GM12891 (cell line): Measurements from ENCODE around the gene CRTAP.
"Not testable (repeated sequence)": the region's sequence is repeated elsewhere in the genome, so short reads cannot be mapped to it uniquely, and the experiment has no call there.

Experiments
- DNase-seq: peaks from one replicate; pipeline ENCODE4 v3.0.0; 2011; ENCODE audit warnings: low spot score; ENCODE audit not compliant: insufficient read length
- FAIRE-seq: peaks from 2 replicates; lab custom pipeline; 2011; peaks lifted over from hg19 to GRCh38; lab: Jason Lieb, UNC
- PAX5 ChIP-seq: IDR thresholded peaks from 2 replicates; pipeline ENCODE4 v1.6.1; 2011; ENCODE audit warnings: low read length, moderate library complexity, mild to moderate bottlenecking; ENCODE audit not compliant: insufficient read depth, severe bottlenecking
- POLR2A ChIP-seq: IDR thresholded peaks from 2 replicates; pipeline ENCODE4 v1.6.1; 2011; ENCODE audit warnings: low read depth, low read length, control low read depth
- POLR2AphosphoS5 ChIP-seq: IDR thresholded peaks from 2 replicates; pipeline ENCODE4 v1.6.1; 2011; ENCODE audit warnings: low read depth, low read length, control low read depth
- POU2F2 ChIP-seq: IDR thresholded peaks from 2 replicates; pipeline ENCODE4 v1.6.1; 2011; ENCODE audit warnings: low read depth, mild to moderate bottlenecking, control low read depth, low read length, moderate library complexity
- SPI1 ChIP-seq: IDR thresholded peaks from 2 replicates; pipeline ENCODE4 v1.6.1; 2011; ENCODE audit warnings: low read depth, low read length, control low read depth
- TAF1 ChIP-seq: IDR thresholded peaks from 2 replicates; pipeline ENCODE4 v1.6.1; 2011; ENCODE audit warnings: low read depth, low read length, control low read depth

Gene CRTAP

DNA sequence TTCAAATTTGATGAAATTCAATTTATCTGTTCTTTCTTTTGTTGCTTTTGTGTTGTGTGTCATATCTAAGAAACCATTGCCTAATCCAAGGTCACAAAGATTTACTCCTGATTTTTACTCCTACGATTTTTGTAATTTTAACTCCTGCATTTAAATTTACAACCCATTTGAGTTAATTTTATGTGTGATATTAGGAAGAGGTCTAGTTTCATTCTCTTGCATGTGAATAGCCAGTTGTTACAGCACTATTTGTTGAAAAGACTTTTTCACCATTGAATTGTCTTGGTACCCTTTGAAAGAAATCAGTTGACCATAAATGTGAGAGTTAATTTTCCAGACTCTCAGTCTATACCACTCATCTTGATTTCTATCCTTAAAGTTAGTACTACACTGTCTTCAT, 23.9 kb downstream of the CRTAP start:
- TF ChIP-seq POLR2A: no peak
- no peak for TF ChIP-seq POLR2AphosphoS5
- no peak for TF ChIP-seq TAF1
- no peak for TF ChIP-seq PAX5
- TF ChIP-seq POU2F2: no peak
- no peak for TF ChIP-seq SPI1
- FAIRE-seq (no peak), DNase-seq (no peak)

DNA sequence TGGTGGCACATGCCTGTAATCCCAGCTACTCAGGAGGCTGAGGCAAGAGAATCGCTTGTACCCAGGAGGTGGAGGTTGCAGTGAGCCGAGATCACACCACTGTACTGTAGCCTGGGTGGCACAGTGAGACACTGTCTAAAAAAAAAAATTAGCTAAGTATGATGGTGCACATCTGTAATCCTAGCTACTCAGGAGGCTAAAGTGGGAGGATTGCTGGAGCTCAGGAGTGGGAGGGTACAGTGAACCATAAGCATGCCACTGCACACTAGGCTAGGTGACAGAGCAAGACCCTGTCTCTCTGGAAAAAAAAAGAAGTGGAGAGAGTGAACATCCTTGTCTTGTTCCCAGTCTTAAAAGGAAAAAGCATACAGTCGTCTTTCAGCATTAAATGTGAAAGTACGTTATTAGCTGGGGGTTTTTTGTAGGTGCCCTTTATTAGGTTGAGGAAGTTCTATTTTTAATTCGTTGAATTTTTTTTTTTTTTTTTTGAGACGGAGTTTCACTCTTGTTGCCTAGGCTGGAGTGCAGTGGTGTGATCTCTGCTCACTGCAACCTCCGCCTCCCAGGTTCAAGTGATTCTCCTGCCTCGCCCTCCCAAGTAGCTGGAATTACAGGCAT, 25.3 kb downstream of the CRTAP start:
- DNase-seq, FAIRE-seq: not testable (repeated sequence)

DNA sequence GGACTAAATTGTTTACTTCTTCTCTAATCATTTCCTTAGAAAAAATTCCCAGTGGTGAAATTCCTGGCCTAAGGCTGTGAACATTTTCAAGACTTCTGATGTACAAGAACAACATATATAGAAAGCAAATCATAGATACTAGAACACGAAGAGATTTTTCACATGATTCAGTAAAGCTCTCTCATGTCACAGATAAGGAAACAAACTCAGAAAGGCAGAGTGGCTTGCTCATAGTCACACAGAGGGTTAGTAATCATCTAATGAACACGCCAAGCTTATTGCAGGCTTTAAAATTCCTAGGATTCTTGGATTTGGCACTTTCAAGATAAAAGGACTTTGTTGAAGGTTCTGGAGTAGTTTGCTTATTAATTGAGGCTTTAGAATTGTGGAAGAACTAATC, 26.2 kb downstream of the CRTAP start:
- TF ChIP-seq POLR2A (no peak), TAF1 (no peak), PAX5 (no peak), SPI1 (no peak), POLR2AphosphoS5 (no peak), POU2F2 (no peak)
- no peak for FAIRE-seq
- no peak for DNase-seq

DNA sequence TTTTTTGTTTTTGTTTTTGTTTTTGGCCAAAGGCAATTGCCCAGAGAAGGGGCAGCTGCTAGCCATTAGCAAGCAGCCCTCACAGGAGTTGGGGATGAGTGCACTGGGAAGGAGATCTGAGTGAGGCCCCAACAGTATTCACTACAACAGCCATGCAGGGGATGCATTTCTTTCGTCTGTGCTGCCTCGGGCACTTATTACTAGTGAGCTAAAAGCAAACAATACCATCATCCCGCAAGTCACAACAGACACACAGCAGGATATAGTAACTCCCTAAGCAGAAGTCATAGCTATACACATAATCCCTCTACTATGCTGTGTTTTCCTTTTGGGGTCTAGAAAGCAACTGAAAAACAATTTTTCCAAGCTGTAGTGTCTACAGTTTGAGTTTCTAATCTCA, 27.2 kb downstream of the CRTAP start:
- FAIRE-seq (no peak), DNase-seq (no peak)
- TF ChIP-seq TAF1 (no peak), POU2F2 (no peak), POLR2A (no peak), SPI1 (no peak), PAX5 (no peak), POLR2AphosphoS5 (no peak)

DNA sequence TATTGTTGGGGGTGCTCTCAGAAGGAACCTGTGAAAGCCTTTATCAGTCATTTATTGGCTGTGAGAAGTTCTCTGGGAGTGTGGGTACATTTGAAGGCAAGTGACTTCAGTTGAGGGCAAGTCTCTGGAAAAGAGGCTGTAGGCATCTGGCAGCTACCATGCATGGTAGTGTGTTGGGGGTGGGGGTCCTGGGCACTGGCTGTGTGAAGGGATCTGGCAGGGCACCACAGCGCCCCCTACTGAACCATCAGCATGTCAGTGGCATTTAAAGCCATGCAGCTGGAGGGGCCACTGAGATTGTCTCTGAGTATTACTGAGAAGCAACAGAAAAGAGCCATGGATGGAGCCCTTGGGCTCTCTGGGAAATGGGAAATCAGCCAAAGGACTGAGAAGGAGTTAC, 30.6 kb downstream of the CRTAP start:
- no peak for TF ChIP-seq PAX5
- TF ChIP-seq POLR2AphosphoS5: no peak
- TF ChIP-seq POU2F2: no peak
- no peak for TF ChIP-seq SPI1
- TF ChIP-seq POLR2A: no peak
- TF ChIP-seq TAF1: no peak
- FAIRE-seq: no peak
- no peak for DNase-seq

DNA sequence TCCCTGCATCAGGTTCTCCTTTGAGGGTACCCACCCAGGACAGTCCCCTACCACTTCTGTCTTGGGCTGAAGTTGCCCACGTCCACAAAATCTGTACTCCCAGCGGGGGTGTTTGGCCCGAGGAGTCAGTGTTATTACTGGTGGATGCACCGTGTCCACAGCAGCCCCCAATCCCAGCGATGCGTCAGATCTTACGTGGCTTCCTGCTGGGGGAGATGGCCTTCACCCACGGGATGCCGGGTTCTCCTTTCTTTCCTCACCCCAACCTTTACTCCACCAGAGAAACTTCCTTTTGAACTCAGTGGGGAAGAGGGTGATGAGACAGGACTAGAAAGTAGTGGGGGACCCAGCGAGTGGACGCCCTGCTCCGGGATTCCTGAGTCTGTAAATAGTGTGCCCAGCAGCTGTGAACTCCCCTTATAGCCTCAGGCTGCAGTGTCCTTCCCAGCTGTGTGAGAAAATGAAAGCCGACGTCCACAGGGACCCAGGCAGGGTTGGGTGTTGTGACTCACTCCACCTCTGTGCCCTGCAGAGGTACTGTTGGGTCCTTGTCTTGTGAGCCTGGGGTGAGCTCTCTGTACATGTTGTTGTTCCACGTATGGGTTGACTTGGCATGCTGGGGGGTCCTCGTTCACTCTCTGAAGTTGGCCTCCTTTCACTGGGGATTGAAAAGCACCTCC, 31.5 kb downstream of the CRTAP start:
- FAIRE-seq (no peak), DNase-seq (no peak)
- no peak for TF ChIP-seq POLR2AphosphoS5
- no peak for TF ChIP-seq SPI1
- no peak for TF ChIP-seq POU2F2
- TF ChIP-seq TAF1: no peak
- no peak for TF ChIP-seq PAX5
- no peak for TF ChIP-seq POLR2A

DNA sequence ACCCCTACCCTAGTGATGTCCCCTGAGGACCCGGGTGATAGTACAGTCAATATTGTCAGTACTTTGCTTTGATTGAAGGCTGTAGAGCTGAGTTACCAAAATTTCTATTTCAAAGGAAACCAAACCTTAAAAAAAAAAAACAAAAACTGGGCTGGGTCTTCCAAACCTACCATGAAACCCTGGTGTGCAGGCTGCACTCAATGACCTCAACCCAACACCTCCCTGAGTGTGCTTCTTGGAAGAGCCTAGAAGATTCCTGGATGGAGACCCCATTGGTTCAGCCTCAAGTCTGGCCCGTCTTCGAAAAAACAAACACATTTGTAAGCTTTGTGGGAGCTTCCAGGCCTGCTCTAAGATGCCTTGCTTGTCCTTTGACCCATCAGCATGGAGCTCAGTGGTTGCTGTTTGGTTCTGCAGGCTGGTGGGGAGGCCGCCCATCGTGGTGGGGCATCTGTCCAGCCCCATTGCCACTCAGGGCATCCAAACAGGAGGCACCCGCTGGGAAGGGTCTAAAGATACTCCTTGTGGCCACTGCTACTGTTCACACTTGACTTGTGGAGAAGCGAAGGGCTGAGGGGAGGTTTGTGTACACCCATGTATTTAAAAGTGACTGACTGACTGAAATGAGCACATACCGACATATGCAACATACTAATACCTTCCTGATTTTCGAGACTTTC, 32.2 kb downstream of the CRTAP start:
- FAIRE-seq (no peak), DNase-seq (no peak)
- TF ChIP-seq POLR2A (no peak), POLR2AphosphoS5 (no peak), TAF1 (no peak), SPI1 (no peak), POU2F2 (no peak), PAX5 (no peak)

DNA sequence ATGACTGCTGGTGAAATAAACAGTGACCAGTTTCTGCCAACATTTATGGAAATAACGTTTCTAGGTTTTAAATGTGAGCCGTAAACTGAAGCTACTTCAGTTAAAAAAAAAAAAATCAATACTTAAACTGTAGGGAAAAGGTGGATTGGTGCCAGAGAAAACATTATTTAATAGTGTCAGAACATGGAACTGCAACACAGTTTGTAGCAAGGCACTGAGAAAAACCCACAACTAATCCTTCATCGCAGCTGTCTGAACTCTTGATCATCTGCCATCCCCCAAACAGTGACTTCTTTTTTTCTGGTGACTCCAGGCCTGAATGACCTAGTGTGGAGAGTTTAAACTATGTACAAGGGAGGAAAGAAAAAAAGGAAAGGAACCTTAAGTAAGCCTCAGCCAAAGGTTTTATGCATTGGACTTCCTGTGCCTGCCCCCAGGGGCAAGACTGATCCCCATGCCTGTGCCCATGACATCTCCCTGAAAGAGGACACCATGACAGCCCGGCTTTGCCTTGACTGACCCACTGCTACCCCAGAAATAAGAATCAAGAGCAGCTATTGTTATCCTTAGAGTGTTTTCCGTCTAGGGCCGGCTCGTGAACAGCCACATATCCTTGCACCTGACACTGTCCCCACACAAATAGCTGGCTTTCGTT, 33.1 kb downstream of the CRTAP start:
- FAIRE-seq: no peak
- TF ChIP-seq POLR2A: no peak
- no peak for TF ChIP-seq POU2F2
- no peak for DNase-seq

DNA sequence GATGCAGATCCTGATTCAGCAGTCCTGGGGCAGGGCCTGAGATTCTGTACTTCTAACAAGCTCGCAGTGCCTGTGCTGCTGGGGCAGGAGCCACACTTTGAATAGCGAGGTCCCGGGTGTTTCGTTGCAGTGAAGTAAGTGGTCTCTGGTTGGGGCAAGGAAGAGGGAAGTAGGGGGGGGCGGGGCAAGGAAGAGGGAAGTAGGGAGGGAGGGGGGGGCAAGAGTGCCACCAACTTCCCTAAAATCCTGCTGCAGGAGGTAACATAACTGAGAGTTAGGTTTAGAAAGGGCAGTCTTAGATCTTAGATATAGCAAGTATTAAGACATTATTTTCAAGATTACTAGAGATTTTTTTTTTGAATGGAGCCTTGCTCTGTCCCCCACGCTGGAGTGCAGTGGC, 35.5 kb downstream of the CRTAP start:
- FAIRE-seq: no peak
- no peak for DNase-seq
- TF ChIP-seq PAX5 (no peak), TAF1 (no peak), POLR2AphosphoS5 (no peak)

DNA sequence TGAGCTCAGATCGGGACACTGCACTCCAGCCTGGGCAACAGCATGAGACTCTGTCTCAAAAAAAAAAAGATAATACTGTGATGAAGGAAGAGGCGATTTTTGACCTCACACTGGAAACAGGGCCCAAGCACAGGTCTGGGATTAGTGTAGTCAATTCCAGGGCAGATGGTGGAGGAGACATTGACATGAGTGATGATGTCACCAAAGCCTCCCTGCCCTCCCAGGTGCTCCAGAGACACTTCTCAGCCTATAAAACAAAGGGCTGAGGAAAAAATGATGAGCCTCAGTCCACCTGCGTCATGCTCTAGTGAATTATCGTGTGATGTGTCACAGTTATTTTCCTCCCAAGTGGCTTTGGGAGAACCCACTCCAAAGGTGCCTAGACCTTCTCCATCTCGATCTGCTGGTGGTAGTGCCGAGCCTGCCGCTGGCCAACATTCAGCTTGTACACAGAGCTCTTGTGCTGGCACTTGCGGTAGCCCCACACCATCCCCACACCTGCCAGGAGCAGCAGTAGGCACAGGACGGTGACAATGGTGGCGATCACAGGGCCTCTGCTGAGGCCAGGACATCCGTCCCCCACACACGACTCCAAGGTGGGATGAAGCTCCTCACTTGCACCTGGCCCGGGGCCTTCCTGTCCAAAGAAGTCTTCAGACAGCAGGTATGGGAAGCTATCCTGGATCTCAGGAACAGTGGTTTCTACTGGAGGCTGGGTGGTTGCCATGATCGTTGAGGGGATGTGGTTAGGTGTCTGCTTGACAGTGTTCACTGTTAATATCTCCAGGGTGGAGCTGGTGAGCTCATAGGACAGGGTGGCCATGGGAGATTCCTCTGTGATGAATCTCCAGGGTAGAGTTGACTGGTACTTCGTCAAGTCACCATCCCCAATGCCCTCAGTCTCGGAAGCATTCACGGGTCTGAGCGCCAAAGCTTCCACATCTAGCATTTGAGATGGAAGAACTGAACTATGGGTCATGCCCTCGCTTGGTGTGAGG, 38.8 kb downstream of the CRTAP start:
- FAIRE-seq (no peak), DNase-seq (no peak)
- TF ChIP-seq TAF1: no peak
- TF ChIP-seq POLR2A: no peak
- no peak for TF ChIP-seq SPI1
- TF ChIP-seq POLR2AphosphoS5: no peak
- no peak for TF ChIP-seq POU2F2
- no peak for TF ChIP-seq PAX5
